Stimulated activated CD8-positive, alpha-beta memory T cell treated with anti-CD3 and anti-CD28 coated beads, Interleukin-7, amount 100 ng/mL, for 48 hours (primary cell): ENCODE results near the gene CENPU.
A peak's percentile ranks its signal among the peaks of the same experiment; 100 is the strongest.
"Not testable (repeated sequence)": the region's sequence is repeated elsewhere in the genome, so short reads cannot be mapped to it uniquely, and the experiment has no call there.

Source experiments
- DNase-seq, 2 donors: peaks; one replicate each; pipeline ENCODE4 v3.0.0-alpha.2; 2020; ENCODE audit warnings: low read depth in 1 of 2; ENCODE audit errors: extremely low read depth in 1 of 2

Gene CENPU

GRCh38 chr4:184752496-184753275 lies 18.8 kb upstream of the CENPU start:
- no peak for DNase-seq

- DNase-seq, result no peak
Measured at GRCh38 chr4:184751585-184751956, 17.7 kb upstream of the CENPU start.

- no peak for DNase-seq
Measured at GRCh38 chr4:184750926-184751584, 17.2 kb upstream of the CENPU start.

- no peak for DNase-seq
Measured at GRCh38 chr4:184748251-184748652, 14.4 kb upstream of the CENPU start.

GRCh38 chr4:184747034-184747830 lies 13.3 kb upstream of the CENPU start:
- DNase-seq, result no peak

GRCh38 chr4:184745831-184746795 lies 12.2 kb upstream of the CENPU start:
- peak; percentile 27 to 55 for DNase-seq

- DNase-seq, result no peak
Measured at GRCh38 chr4:184744236-184744635, 10.3 kb upstream of the CENPU start.

GRCh38 chr4:184743650-184744049 lies 9.8 kb upstream of the CENPU start:
- no peak for DNase-seq

GRCh38 chr4:184741651-184742050 lies 7.8 kb upstream of the CENPU start:
- DNase-seq, result not testable (repeated sequence)

GRCh38 chr4:184740980-184741391 lies 7.1 kb upstream of the CENPU start:
- no peak for DNase-seq

- DNase-seq, result not testable (repeated sequence)
Measured at GRCh38 chr4:184739575-184739974, 5.7 kb upstream of the CENPU start.

GRCh38 chr4:184734758-184735157 lies 862 bp upstream of the CENPU start:
- no peak for DNase-seq

GRCh38 chr4:184732126-184732525 lies 1.8 kb downstream of the CENPU start:
- no peak for DNase-seq

- DNase-seq, result no peak
Measured at GRCh38 chr4:184731056-184731455, 2.8 kb downstream of the CENPU start.

- no peak for DNase-seq
Measured at GRCh38 chr4:184729946-184730345, 4.0 kb downstream of the CENPU start.

GRCh38 chr4:184728858-184729257 lies 5.0 kb downstream of the CENPU start:
- DNase-seq, result no peak

- no peak for DNase-seq
Measured at GRCh38 chr4:184727430-184727829, 6.5 kb downstream of the CENPU start.

- no peak for DNase-seq
Measured at GRCh38 chr4:184722798-184723197, 11.1 kb downstream of the CENPU start.

- no peak for DNase-seq
Measured at GRCh38 chr4:184721254-184721653, 12.6 kb downstream of the CENPU start.

- no peak for DNase-seq
Measured at GRCh38 chr4:184719407-184719806, 14.5 kb downstream of the CENPU start.
